NK-92 (cell line): ENCODE data around the gene RPUSD2.

Experiments used
- DNase-seq: peaks from one replicate; lab custom pipeline; 2025; ENCODE audit not compliant: unreplicated experiment; lab: John Stamatoyannopoulos, UW

Gene RPUSD2, protein sequence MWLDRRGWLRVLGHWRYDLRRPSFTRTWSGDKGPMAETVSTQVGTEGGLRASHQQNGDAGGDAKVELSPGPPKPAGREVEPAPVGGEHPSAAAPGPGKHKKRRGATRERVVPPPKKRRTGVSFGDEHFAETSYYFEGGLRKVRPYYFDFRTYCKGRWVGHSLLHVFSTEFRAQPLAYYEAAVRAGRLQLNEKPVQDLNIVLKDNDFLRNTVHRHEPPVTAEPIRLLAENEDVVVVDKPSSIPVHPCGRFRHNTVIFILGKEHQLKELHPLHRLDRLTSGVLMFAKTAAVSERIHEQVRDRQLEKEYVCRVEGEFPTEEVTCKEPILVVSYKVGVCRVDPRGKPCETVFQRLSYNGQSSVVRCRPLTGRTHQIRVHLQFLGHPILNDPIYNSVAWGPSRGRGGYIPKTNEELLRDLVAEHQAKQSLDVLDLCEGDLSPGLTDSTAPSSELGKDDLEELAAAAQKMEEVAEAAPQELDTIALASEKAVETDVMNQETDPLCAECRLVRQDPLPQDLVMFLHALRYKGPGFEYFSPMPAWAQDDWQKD

DNA sequence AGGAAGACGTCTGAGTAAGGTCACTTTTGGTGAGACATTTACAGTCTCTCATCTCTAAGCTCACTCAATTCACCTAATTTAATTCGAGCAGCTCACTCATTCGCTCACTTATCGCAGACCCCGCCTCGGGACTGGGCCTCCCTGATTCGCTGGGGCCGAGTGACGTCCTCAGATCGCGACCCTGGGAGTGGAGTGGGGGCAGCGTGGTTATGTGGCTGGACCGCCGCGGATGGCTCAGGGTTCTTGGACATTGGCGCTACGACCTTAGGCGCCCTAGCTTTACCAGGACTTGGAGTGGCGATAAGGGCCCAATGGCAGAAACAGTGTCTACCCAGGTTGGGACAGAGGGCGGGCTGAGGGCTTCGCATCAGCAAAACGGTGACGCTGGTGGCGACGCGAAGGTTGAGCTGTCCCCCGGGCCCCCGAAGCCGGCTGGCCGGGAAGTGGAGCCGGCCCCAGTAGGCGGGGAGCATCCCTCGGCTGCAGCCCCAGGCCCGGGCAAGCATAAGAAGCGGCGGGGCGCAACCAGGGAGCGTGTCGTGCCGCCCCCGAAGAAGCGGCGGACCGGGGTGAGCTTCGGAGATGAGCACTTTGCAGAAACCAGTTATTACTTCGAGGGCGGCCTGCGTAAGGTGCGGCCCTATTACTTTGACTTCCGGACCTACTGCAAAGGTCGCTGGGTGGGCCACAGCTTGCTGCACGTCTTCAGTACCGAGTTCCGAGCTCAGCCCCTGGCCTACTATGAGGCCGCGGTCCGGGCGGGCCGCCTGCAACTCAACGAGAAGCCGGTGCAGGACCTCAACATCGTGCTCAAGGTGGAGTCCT is at the start of gene RPUSD2:
RPUSD2 (plus strand) TSS at position 171 of the 825 bp plus-strand sequence; CDS start at position 210, 39 bp downstream.
- DNase-seq, result peak; percentile 57

- DNase-seq, result no peak
Observed at GRCh38 chr15:40523611-40524010, 45.5 kb upstream of the RPUSD2 start.

DNA sequence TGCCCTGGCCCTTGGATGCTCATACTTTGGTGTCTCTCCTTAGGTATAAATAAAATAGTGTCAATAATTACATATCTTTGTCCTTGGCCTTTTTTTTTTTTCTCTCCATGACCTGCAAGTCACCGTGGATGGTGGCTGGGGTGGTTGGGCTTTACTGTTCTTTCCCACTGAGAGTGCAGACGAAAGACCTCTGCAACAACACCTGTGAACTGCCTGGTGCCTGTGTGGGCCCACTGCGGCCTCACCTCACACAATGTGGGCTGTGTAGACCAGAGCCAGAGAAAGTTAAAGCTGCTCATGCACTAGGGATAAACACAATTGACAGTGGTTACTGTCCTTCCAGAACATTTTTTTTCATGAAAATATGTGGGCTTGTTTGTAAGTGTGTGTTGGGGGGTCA is 43.2 kb upstream of the RPUSD2 start:
- DNase-seq, result no peak

DNA sequence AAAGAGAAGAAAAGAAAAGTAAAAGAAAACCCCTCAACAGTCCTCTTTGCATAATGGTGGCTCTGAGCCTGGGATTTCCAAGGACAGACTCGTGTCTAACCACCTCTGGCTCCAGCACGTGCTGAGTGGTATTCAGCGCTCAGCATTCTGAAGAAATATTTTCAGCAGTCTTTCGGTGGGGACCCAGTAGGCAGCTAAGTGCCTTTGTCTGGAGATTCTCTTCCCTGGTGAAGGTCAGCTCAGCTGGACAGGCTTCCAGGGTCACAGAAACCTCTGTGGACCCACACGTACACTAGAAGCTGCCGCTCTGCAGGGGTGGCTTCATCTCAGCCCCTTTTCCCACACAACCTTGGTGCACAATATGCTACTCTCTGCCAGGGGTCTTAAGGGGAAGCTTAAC is 40.3 kb upstream of the RPUSD2 start:
- no peak for DNase-seq

DNA sequence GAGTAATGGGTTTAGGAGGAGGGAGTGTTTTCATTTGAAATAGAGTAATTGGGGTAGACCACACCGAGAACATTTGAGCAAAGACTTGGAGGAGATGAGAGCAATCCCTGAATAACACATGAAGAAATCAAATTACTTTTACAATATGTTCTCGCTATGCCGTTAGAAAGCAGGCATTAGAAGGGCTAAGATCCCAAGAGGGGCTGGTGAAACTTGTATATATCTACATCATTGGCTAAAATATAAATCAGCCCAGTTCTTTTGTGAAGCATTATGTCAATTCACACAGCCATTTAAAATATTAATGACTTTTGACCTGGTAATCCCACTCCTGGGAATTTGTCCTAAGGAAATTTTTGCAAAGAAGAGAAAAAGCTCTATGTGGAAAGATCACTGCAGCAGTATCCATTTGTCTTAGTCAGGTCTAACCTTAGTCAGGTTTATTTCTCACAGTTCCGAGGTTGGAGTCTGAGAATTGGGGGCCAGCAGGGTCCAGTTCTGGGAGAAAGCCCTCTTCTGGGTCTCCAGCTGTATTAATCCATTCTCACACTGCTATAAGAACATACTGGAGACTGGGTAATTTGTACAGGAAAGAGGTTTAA is 35.2 kb upstream of the RPUSD2 start:
- DNase-seq, result no peak

GRCh38 chr15:40534371-40534770 is 34.7 kb upstream of the RPUSD2 start:
- DNase-seq, result no peak

DNA sequence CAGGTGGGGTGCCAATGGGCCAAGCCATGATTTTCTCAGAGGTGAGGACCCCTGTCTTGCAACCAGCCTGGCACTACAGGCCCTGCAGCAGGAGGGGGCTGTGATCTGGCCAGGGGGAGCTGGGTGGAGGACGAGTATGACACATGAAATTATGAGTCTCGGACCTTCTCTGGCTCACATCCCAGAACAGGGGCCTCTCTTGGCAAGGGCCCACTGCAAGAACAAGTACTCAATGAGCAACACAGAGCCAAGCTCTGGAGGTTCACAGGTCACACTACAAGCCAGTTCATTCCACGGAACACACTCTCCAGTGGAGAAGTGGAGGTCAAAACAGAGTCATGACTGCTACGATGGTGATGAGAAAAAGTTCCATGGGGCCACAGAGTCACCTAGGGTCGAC is 32.6 kb upstream of the RPUSD2 start:
- DNase-seq, result no peak

- DNase-seq, result no peak
Observed at GRCh38 chr15:40538976-40539375, 30.1 kb upstream of the RPUSD2 start.

- no peak for DNase-seq
Observed at GRCh38 chr15:40543082-40543481, 26.0 kb upstream of the RPUSD2 start.

- DNase-seq, result no peak
Observed at GRCh38 chr15:40543631-40544294, 25.3 kb upstream of the RPUSD2 start.

GRCh38 chr15:40545457-40545856 is 23.6 kb upstream of the RPUSD2 start:
- DNase-seq, result no peak

- DNase-seq, result no peak
Observed at GRCh38 chr15:40548610-40549009, 20.5 kb upstream of the RPUSD2 start.

DNA sequence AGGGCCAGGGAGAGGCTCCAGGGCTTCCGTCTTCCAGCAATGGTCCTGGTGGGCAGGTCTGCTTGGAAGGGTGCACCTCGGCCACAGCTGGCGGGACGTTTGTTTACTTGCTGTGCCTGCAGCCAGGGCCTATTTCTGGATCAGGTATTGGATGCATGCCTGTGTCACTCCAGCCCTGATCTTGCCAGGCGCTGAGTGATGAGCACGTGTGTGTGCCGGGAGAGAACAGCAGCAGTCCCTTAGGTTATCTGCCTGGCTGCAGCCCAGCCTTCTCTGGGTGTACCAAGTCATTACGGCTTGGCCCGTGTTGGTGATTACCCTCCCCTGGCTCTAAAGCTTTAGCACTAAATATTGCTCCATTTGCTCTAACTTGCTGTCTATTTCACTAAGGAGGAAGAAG is 19.2 kb upstream of the RPUSD2 start:
- no peak for DNase-seq

GRCh38 chr15:40550341-40551037 is 18.6 kb upstream of the RPUSD2 start:
- no peak for DNase-seq

DNA sequence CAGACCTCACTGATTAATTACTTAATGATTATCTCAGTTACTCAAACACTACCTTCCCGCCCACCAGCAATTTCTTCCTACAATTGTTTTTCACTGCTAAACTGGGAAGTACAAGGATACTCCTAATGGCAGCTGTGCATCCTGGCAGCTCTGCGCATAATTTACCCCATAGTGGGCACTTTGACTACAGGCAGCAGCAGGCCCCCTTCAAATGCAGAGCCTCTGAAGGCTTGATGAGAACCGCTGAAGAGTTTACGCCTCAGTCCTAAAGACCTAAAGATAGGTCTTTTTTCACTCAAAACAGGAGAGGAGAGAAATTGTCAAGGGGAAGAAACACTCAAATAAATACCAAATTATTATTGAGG is 15.0 kb upstream of the RPUSD2 start:
- no peak for DNase-seq

DNA sequence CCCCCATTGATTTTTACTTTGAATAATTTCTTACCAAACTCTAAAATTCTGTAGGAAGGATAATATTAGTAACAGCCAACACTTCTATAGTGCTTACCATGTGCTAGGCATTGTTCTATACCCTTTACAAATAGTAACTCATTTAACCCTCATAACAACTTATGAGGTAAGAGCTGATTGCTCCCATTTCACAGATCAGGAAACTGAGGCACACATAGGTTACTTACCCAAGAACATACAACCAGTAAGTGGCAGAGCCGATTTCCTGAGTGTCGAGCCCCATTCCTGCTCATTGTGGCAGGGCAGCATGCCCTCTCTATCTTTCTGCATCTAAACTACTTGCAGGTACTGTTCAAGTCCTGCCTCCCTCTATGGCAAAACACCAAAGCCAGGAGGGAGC is 13.2 kb upstream of the RPUSD2 start:
- DNase-seq, result no peak

DNA sequence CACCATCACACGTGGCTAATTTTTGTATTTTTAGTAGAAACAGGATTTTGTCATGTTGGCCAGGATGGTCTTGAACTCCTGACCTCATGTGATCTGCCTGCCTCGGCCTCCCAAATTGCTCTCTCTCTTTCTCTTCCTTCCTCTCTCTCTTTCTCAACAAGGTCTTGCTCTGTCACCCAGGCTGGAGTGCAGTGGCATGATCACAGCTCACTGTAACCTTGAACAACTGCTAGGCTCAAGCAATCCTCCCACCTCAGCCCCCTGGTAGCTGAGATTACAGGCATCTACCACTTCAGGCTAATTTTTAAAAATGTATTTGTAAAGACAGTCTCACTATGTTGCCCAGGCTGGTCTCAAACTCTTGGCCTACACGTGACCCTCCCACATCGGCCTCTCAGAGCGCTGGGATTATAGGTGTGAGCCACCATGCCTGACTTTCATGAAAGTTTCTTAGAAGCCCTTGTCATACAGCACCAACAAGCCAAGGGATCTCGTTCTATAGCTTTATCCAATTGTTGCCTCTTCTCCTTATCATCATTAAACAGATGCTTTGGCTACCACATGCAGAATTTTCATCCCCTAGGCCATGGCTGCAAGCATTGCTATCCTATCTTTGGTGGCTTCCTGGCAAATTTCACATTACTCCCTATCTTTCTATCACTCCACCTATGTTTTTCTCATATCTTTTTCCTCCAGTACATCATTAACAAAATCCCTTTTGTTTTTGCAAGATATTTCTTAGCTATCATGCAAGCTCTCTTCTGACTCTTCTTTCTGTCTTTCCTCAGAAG is 10.0 kb upstream of the RPUSD2 start:
- DNase-seq, result no peak

GRCh38 chr15:40562691-40563090 is 6.4 kb upstream of the RPUSD2 start:
- DNase-seq, result no peak

DNA sequence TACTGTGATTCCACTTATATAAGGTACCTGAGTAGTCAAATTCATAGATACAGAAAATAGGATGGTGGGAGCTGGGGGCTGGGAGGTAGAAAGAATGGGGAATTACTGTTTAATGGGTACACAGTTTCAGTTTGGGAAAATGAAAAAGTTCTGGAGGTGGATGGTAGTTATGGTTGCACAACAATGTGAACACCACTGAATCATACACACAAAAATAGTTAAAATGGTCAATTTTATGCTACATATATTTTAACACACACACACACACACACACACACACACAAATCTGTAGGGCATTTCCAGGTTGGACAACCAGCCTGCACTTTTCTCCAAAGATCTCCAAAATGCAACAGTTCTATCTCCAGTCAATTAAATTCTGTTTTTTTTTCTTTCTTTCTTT is 5.7 kb upstream of the RPUSD2 start:
- no peak for DNase-seq
